IMR-90 (cell line): ENCODE data around the gene TAOK1. TPM values are rescaled to one million over a fixed set of nuclear protein-coding genes. Genes with fewer than 3 reads are reported as not detected.

Source experiments
- ATAC-seq: fragments of 200-7000 bp; cut with Tn5 transposase; 2 replicates; pipeline ENCODE4 v1.9.1; 2020; ENCODE audit warnings: low read depth, mild to moderate bottlenecking, moderate library complexity
- BruUV-seq: library from RNA; stranded (reverse); fragments of 400-500 nt; replicated peaks from 2 replicates; lab custom pipeline; 2021; lab: Mats Ljungman, UMichigan
- CTCF ChIA-PET: fragments of 300-600 bp; formaldehyde crosslinking; extraction: SDS; loops from one replicate; lab custom pipeline; 2021; ENCODE audit warnings: antibody characterized with exemption; lab: Yijun Ruan, JAX
- POLR2A ChIA-PET: fragments of 300-600 bp; sonication (Branson Sonifier 250); formaldehyde crosslinking; loops from one replicate; lab custom pipeline; 2022; ENCODE audit warnings: antibody characterized with exemption; ENCODE audit not compliant: unreplicated experiment; lab: Charles Lee
- DNase-seq: peaks from one replicate; pipeline ENCODE4 v3.0.0; 2013
- H2AFZ ChIP-seq: replicated peaks from 2 replicates; pipeline ENCODE3; 2013; ENCODE audit warnings: low read length, mild to moderate bottlenecking; ENCODE audit not compliant: poor library complexity
- H2AK5ac ChIP-seq: 2 replicates; pipeline ENCODE4 v1.6.1; 2013; ENCODE audit warnings: low read depth, low read length, inconsistent platforms
- H2AK9ac ChIP-seq: replicated peaks from 2 replicates; pipeline ENCODE3; 2013; ENCODE audit warnings: mild to moderate bottlenecking, low read depth, low read length, moderate library complexity; ENCODE audit not compliant: poor library complexity
- H2BK120ac ChIP-seq: 2 replicates; pipeline ENCODE4 v1.6.1; 2013; ENCODE audit warnings: low read depth, low read length, inconsistent platforms
- H2BK15ac ChIP-seq: 3 replicates; pipeline ENCODE4 v1.6.1; 2013; ENCODE audit warnings: low read depth, low read length, inconsistent platforms
- H2BK20ac ChIP-seq: 2 replicates; pipeline ENCODE4 v1.6.1; 2013; ENCODE audit warnings: low read depth, mild to moderate bottlenecking, inconsistent platforms, low read length, moderate library complexity
- H2BK5ac ChIP-seq: 2 replicates; pipeline ENCODE4 v1.6.1; 2013; ENCODE audit warnings: mild to moderate bottlenecking, low read depth, low read length, inconsistent platforms; ENCODE audit not compliant: poor library complexity, severe bottlenecking
- H3K14ac ChIP-seq: replicated peaks from 2 replicates; pipeline ENCODE4 v1.6.1; 2013; ENCODE audit warnings: low read depth, low read length, inconsistent platforms
- H3K18ac ChIP-seq: 2 replicates; pipeline ENCODE4 v1.6.1; 2013; ENCODE audit warnings: low read depth, low read length, control low read depth
- H3K23ac ChIP-seq: 2 replicates; pipeline ENCODE4 v1.6.1; 2013; ENCODE audit warnings: low read depth, low read length, inconsistent platforms
- H3K27ac ChIP-seq: 2 replicates; pipeline ENCODE4 v1.5.1; 2013; ENCODE audit warnings: mild to moderate bottlenecking, control low read depth, low read length; ENCODE audit not compliant: insufficient read depth
- H3K27me3 ChIP-seq: 2 replicates; pipeline ENCODE4 v1.6.1; 2013; ENCODE audit warnings: low read length; ENCODE audit not compliant: control insufficient read depth, insufficient read depth
- H3K36me3 ChIP-seq: 2 replicates; pipeline ENCODE4 v1.6.1; 2013; ENCODE audit warnings: low read length, mixed read lengths; ENCODE audit not compliant: control insufficient read depth, insufficient read depth
- H3K4ac ChIP-seq: 2 replicates; pipeline ENCODE4 v1.6.1; 2013; ENCODE audit warnings: low read depth, low read length, inconsistent platforms
- H3K4me1 ChIP-seq: 2 replicates; pipeline ENCODE4 v1.6.1; 2013; ENCODE audit warnings: low read length, mixed read lengths; ENCODE audit not compliant: control insufficient read depth, insufficient read depth
- H3K4me2 ChIP-seq: 2 replicates; pipeline ENCODE4 v1.6.1; 2013; ENCODE audit warnings: low read depth, mild to moderate bottlenecking, control low read depth, low read length, moderate library complexity
- H3K4me3 ChIP-seq: 2 replicates; pipeline ENCODE4 v1.5.1; 2013; ENCODE audit warnings: low read depth, mild to moderate bottlenecking, control low read depth, low read length, moderate library complexity; ENCODE audit not compliant: insufficient read depth
- H3K56ac ChIP-seq: 2 replicates; pipeline ENCODE4 v1.6.1; 2013; ENCODE audit warnings: low read length, inconsistent platforms; ENCODE audit not compliant: insufficient read depth; ENCODE audit errors: extremely low read depth
- H3K79me1 ChIP-seq, 2 experiments: 2 replicates each; pipeline ENCODE4 v1.6.1; 2013; ENCODE audit warnings: low read length in 2 of 2, inconsistent platforms in 1 of 2, low read depth in 1 of 2
- H3K9ac ChIP-seq: 2 replicates; pipeline ENCODE4 v1.6.1; 2013; ENCODE audit warnings: low read depth, low read length, control low read depth
- H3K9me1 ChIP-seq: 2 replicates; pipeline ENCODE4 v1.6.1; 2013; ENCODE audit warnings: low read length, inconsistent platforms; ENCODE audit not compliant: insufficient read depth
- H3K9me3 ChIP-seq: 2 replicates; pipeline ENCODE4 v1.6.1; 2013; ENCODE audit warnings: low read length; ENCODE audit not compliant: control insufficient read depth, insufficient read depth
- H4K20me1 ChIP-seq: 2 replicates; pipeline ENCODE4 v1.6.1; 2013; ENCODE audit warnings: low read length, inconsistent platforms; ENCODE audit not compliant: insufficient read depth
- H4K5ac ChIP-seq: 2 replicates; pipeline ENCODE4 v1.6.1; 2013; ENCODE audit warnings: mild to moderate bottlenecking, low read depth, low read length, control low read depth
- H4K8ac ChIP-seq, 2 experiments: 2 replicates each; pipeline ENCODE4 v1.6.1; 2013; ENCODE audit warnings: low read depth in 2 of 2, low read length in 2 of 2, control low read depth in 1 of 2, inconsistent platforms in 1 of 2
- H4K91ac ChIP-seq: 2 replicates; pipeline ENCODE4 v1.6.1; 2013; ENCODE audit warnings: low read depth, low read length, inconsistent platforms; ENCODE audit not compliant: insufficient read depth
- BHLHE40 ChIP-seq: fragments of 150-350 bp; IDR thresholded peaks from 2 replicates; pipeline ENCODE4 v1.6.1; 2016; ENCODE audit warnings: mild to moderate bottlenecking, low read depth, low read length
- MAZ ChIP-seq: IDR thresholded peaks from 2 replicates; pipeline ENCODE4 v1.6.1; 2012; ENCODE audit warnings: low read depth, mild to moderate bottlenecking, low read length, improper control_type of control experiment, moderate library complexity, borderline replicate concordance
- NFE2L2 ChIP-seq: fragments of 150-350 bp; IDR thresholded peaks from 2 replicates; pipeline ENCODE4 v1.6.1; 2016; ENCODE audit warnings: low read depth, mild to moderate bottlenecking, low read length
- WGBS, 2 experiments: methylation state at CpG; one replicate each; pipeline versions ENCODE4 v1.1.5 to v1.1.7; 2013; ENCODE audit warnings: missing lambda C conversion rate in 2 of 2; ENCODE audit not compliant: insufficient read length in 1 of 2; ENCODE audit errors: extremely low coverage in 2 of 2; 5-methylcytosine and 5-hydroxymethylcytosine counted together
- dilution Hi-C: fragments of 300-500 bp; cut with HindIII; formaldehyde crosslinking; loops from one replicate; pipeline ENCODE4 v1.14.3; 2018; ENCODE audit warnings: low sequenced_read_pairs; ENCODE audit not compliant: unreplicated experiment
- in situ Hi-C: fragments of 300-500 bp; cut with MboI; formaldehyde crosslinking; loops from 3 replicates; pipeline ENCODE4 v1.14.3; 2019; ENCODE audit warnings: low sequenced_read_pairs, inconsistent platforms, mixed read lengths
- intact Hi-C: fragments of 100-400 bp; cut with micrococcal nuclease; formaldehyde crosslinking; loops from 2 replicates; pipeline ENCODE4 v1.10.0; 2022
- polyA plus RNA-seq, 3 experiments: library from polyadenylated mRNA; depleted of rRNA; stranded (reverse); fragments of >200 nt; gene quantifications; 2 replicates each; pipeline ENCODE4 v1.2.3, GENCODE V29; 2012; ENCODE audit warnings: low replicate concordance in 1 of 3
- total RNA-seq: library from RNA; depleted of rRNA; stranded (reverse); fragments of >200 nt; gene quantifications from 2 replicates; pipeline ENCODE4 v1.2.3, GENCODE V29; 2012

Gene TAOK1
- total and polyA plus RNA-seq, 2 of the 4 experiments (the other 2 are of a cell fraction) = 9.8 to 91.8 TPM

GRCh38 chr17:29587591-29587990 is 197.4 kb downstream of the TAOK1 start:
- Histone ChIP-seq H3K18ac (no peak overlapping the region), H3K9ac (peak overlapping the region; percentile 30; the same call in 1 of the 2 replicates), H3K4me2 (peak overlapping the region; percentile 92), H2AK5ac (peak overlapping the region; percentile 17), H2BK5ac (no peak overlapping the region), H3K14ac (no peak overlapping the region; the same call in none of the 2 replicates), H3K27me3 (no peaks in the 10 kb centered on the region), H4K8ac (no peak overlapping the region), H3K79me1 (peaks cover 38 to 75% of the 10 kb centered on the region in 2 experiments), H4K91ac (no peak overlapping the region), H3K4me3 (no peak overlapping the region), H3K27ac (peak overlapping the region; percentile 59; the same call in 1 of the 2 replicates), H3K4me1 (peaks cover 44% of the 10 kb centered on the region), H2BK15ac (no peak overlapping the region), H2AFZ (peak overlapping the region; percentile 54), H3K9me1 (peaks cover 26% of the 10 kb centered on the region), H3K4ac (peak overlapping the region; percentile 77), H2BK20ac (no peak overlapping the region), H3K9me3 (no peaks in the 10 kb centered on the region), H3K36me3 (peaks cover 8% of the 10 kb centered on the region), H2AK9ac (peak overlapping the region; percentile 93), H4K20me1 (peaks cover 65% of the 10 kb centered on the region), H3K56ac (no peak overlapping the region), H2BK120ac (no peak overlapping the region), H3K23ac (peak overlapping the region; percentile 72; the same call in 1 of the 2 replicates), H4K5ac (no peak overlapping the region)
- intact Hi-C loops = no loop called here
- ChIA-PET CTCF (no interaction called here), POLR2A (no interaction called here)
- no TSS peak for BruUV-seq
- TF ChIP-seq NFE2L2 = no peak
- TF ChIP-seq BHLHE40 = no peak
- TF ChIP-seq MAZ = no peak
- ATAC-seq (no peak), DNase-seq (no peak)
- dilution Hi-C loops = no loop called here
- WGBS, 2 experiments = no CpG with 5 or more reads among the region's 6 CpGs
- in situ Hi-C loops = no loop called here
